Hepatocyte (in vitro differentiated cells): Measurements from ENCODE around the gene AKAP13.

Experiments used
- EZH2phosphoT487 ChIP-seq: fragments of 200-600 bp; sonication (generic); IDR thresholded peaks from one replicate; pipeline ENCODE4 v1.6.1; 2018; ENCODE audit warnings: antibody characterized with exemption, mild to moderate bottlenecking, low read depth, moderate library complexity; ENCODE audit not compliant: unreplicated experiment, severe bottlenecking
- TF ChIP-seq, protein P1 (sequence below): fragments of 200-600 bp; sonication (generic); IDR thresholded peaks from 2 replicates; pipeline ENCODE4 v1.5.1; 2016; ENCODE audit warnings: antibody characterized with exemption, mild to moderate bottlenecking; ENCODE audit not compliant: poor library complexity

GRCh38 chr15:85657132-85657531 lies 276.7 kb downstream of the AKAP13 start:
- TF ChIP-seq, protein P1, sequence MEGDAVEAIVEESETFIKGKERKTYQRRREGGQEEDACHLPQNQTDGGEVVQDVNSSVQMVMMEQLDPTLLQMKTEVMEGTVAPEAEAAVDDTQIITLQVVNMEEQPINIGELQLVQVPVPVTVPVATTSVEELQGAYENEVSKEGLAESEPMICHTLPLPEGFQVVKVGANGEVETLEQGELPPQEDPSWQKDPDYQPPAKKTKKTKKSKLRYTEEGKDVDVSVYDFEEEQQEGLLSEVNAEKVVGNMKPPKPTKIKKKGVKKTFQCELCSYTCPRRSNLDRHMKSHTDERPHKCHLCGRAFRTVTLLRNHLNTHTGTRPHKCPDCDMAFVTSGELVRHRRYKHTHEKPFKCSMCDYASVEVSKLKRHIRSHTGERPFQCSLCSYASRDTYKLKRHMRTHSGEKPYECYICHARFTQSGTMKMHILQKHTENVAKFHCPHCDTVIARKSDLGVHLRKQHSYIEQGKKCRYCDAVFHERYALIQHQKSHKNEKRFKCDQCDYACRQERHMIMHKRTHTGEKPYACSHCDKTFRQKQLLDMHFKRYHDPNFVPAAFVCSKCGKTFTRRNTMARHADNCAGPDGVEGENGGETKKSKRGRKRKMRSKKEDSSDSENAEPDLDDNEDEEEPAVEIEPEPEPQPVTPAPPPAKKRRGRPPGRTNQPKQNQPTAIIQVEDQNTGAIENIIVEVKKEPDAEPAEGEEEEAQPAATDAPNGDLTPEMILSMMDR = no peak
- TF ChIP-seq EZH2phosphoT487 = no peak
